Kidney epithelial cell (primary cell): ENCODE data around the gene SIGLEC8. TPM values are rescaled to one million over a fixed set of nuclear protein-coding genes. Genes with fewer than 3 reads are reported as not detected.
A peak's percentile ranks its signal among the peaks of the same experiment; 100 is the strongest.

Experiments used
- DNase-seq: peaks from one replicate; pipeline ENCODE4 v3.0.0-alpha.2; 2010; ENCODE audit warnings: low read depth
- H3K27me3 ChIP-seq: 2 replicates; pipeline ENCODE4 v1.6.0; 2011; ENCODE audit warnings: low read length; ENCODE audit not compliant: control insufficient read depth, insufficient read depth
- H3K36me3 ChIP-seq: 2 replicates; pipeline ENCODE4 v1.5.1; 2011; ENCODE audit warnings: low read length; ENCODE audit not compliant: control insufficient read depth, insufficient read depth
- H3K4me3 ChIP-seq: 2 replicates; pipeline ENCODE4 v1.5.1; 2011; ENCODE audit warnings: low read depth, mild to moderate bottlenecking, control low read depth, low read length
- CTCF ChIP-seq: IDR thresholded peaks from 2 replicates; pipeline ENCODE4 v1.5.1; 2011; ENCODE audit warnings: mild to moderate bottlenecking, moderate library complexity, low read length, control low read depth, inconsistent platforms; ENCODE audit not compliant: insufficient read depth, poor library complexity, severe bottlenecking
- total RNA-seq: library from RNA; depleted of rRNA; stranded (reverse); fragments of >200 nt; gene quantifications from 2 replicates; pipeline ENCODE4 v1.2.3, GENCODE V29; 2015

Gene SIGLEC8
- total RNA-seq, 1 donor from 2014 or later = not detected

GRCh38 chr19:51434456-51434855, 23.8 kb downstream of the SIGLEC8 start:
- no peak overlapping the region for H3K4me3 ChIP-seq
- H3K27me3 ChIP-seq = no peaks in the 10 kb centered on the region
- TF ChIP-seq CTCF = no peak
- no peaks in the 10 kb centered on the region for H3K36me3 ChIP-seq
- no peak for DNase-seq

GRCh38 chr19:51433043-51433442, 25.2 kb downstream of the SIGLEC8 start:
- H3K27me3 ChIP-seq = no peaks in the 10 kb centered on the region
- no peak for TF ChIP-seq CTCF
- no peak for DNase-seq
- no peak overlapping the region for H3K4me3 ChIP-seq
- H3K36me3 ChIP-seq = no peaks in the 10 kb centered on the region

- DNase-seq = no peak
- H3K4me3 ChIP-seq = no peak overlapping the region
- TF ChIP-seq CTCF = no peak
- H3K27me3 ChIP-seq = no peaks in the 10 kb centered on the region
- H3K36me3 ChIP-seq = no peaks in the 10 kb centered on the region
Observed at GRCh38 chr19:51431124-51431523, 27.1 kb downstream of the SIGLEC8 start.

GRCh38 chr19:51430221-51430620, 28.0 kb downstream of the SIGLEC8 start:
- Histone ChIP-seq H3K4me3 (no peak overlapping the region), H3K36me3 (no peaks in the 10 kb centered on the region), H3K27me3 (no peaks in the 10 kb centered on the region)
- no peak for TF ChIP-seq CTCF
- no peak for DNase-seq

- Histone ChIP-seq H3K4me3 (no peak overlapping the region), H3K36me3 (no peaks in the 10 kb centered on the region), H3K27me3 (no peaks in the 10 kb centered on the region)
- no peak for DNase-seq
- TF ChIP-seq CTCF = no peak
Observed at GRCh38 chr19:51427201-51427600, 31.1 kb downstream of the SIGLEC8 start.

GRCh38 chr19:51422053-51422448, 36.2 kb downstream of the SIGLEC8 start:
- H3K4me3 ChIP-seq = no peak overlapping the region
- peak; percentile 5 for DNase-seq

More at GRCh38 chr19:51422053-51422448, 36.2 kb downstream of the SIGLEC8 start:
- H3K36me3 ChIP-seq = no peaks in the 10 kb centered on the region
- peak; percentile 95 for TF ChIP-seq CTCF
- H3K27me3 ChIP-seq = no peaks in the 10 kb centered on the region
